PC-3 (cell line): ENCODE data around the gene PSD. TPM values are rescaled to one million over a fixed set of nuclear protein-coding genes. Genes with fewer than 3 reads are reported as not detected.
"Not testable (repeated sequence)": the region's sequence is repeated elsewhere in the genome, so short reads cannot be mapped to it uniquely, and the experiment has no call there.

ENCODE experiments used
- ATAC-seq: fragments of 200-7000 bp; cut with Tn5 transposase; 2 replicates; pipeline ENCODE4 v1.9.1; 2020; ENCODE audit warnings: mild to moderate bottlenecking, moderate library complexity
- BruUV-seq: library from RNA; stranded (reverse); fragments of 400-500 nt; replicated peaks from 2 replicates; lab custom pipeline; 2021; lab: Mats Ljungman, UMichigan
- CTCF ChIA-PET: fragments of 300-600 bp; sonication (Branson Sonifier 250); formaldehyde crosslinking; loops from one replicate; lab custom pipeline; 2022; ENCODE audit warnings: antibody characterized with exemption; lab: Charles Lee
- POLR2A ChIA-PET: fragments of 300-600 bp; sonication (Branson Sonifier 250); formaldehyde crosslinking; loops from one replicate; lab custom pipeline; 2022; ENCODE audit warnings: antibody characterized with exemption; ENCODE audit not compliant: unreplicated experiment; lab: Charles Lee
- DNase-seq: peaks from one replicate; pipeline ENCODE4 v3.0.0-alpha.2; 2015
- H2AFZ ChIP-seq: fragments of 300-600 bp; sonication (generic); 2 replicates; pipeline ENCODE4 v1.6.0; 2016; ENCODE audit warnings: antibody characterized with exemption, low read length
- H3F3A ChIP-seq: fragments of 300-600 bp; sonication (generic); one replicate; pipeline ENCODE4 v1.6.0; 2017; ENCODE audit warnings: antibody characterized with exemption, low read length, control low read depth, mild to moderate bottlenecking; ENCODE audit not compliant: unreplicated experiment
- H3K27ac ChIP-seq: fragments of 300-600 bp; sonication (generic); 2 replicates; pipeline ENCODE4 v1.5.1; 2016; ENCODE audit warnings: mild to moderate bottlenecking, low read length
- H3K27me3 ChIP-seq: fragments of 300-600 bp; sonication (generic); 2 replicates; pipeline ENCODE4 v1.6.1; 2016; ENCODE audit warnings: low read length, mixed read lengths
- H3K36me3 ChIP-seq: fragments of 300-600 bp; sonication (generic); 2 replicates; pipeline ENCODE4 v1.6.1; 2016; ENCODE audit warnings: low read depth, mixed run types, low read length, mixed read lengths
- H3K4me1 ChIP-seq: fragments of 300-600 bp; sonication (generic); 2 replicates; pipeline ENCODE4 v1.5.1; 2016; ENCODE audit warnings: low read length; ENCODE audit not compliant: insufficient read depth
- H3K4me2 ChIP-seq: fragments of 300-600 bp; sonication (generic); 2 replicates; pipeline ENCODE4 v1.6.0; 2016; ENCODE audit warnings: low read length
- H3K4me3 ChIP-seq: fragments of 300-600 bp; sonication (generic); 2 replicates; pipeline ENCODE4 v1.5.1; 2016; ENCODE audit warnings: mild to moderate bottlenecking, low read length, mixed read lengths
- H3K79me2 ChIP-seq: fragments of 300-600 bp; sonication (generic); 2 replicates; pipeline ENCODE4 v1.6.1; 2017; ENCODE audit warnings: low read length, mixed read lengths
- H3K9ac ChIP-seq: fragments of 300-600 bp; sonication (generic); 2 replicates; pipeline ENCODE4 v1.6.0; 2016; ENCODE audit warnings: mild to moderate bottlenecking, low read length
- H3K9me2 ChIP-seq: fragments of 300-600 bp; sonication (generic); replicated peaks from 2 replicates; pipeline ENCODE4 v1.6.1; 2016; ENCODE audit warnings: mixed run types, low read length, mixed read lengths
- H3K9me3 ChIP-seq: fragments of 300-600 bp; sonication (generic); 2 replicates; pipeline ENCODE4 v1.6.1; 2016; ENCODE audit warnings: low read length, mixed read lengths
- H4K20me1 ChIP-seq: fragments of 300-600 bp; sonication (generic); 2 replicates; pipeline ENCODE4 v1.6.1; 2016; ENCODE audit warnings: low read length, mixed read lengths
- CTCF ChIP-seq: fragments of 300-600 bp; sonication (generic); conservative IDR thresholded peaks from 2 replicates; pipeline ENCODE4 v1.5.1; 2017; ENCODE audit warnings: antibody characterized with exemption, low read depth, mild to moderate bottlenecking, low read length
- EZH2 ChIP-seq: fragments of 300-600 bp; sonication (generic); IDR thresholded peaks from one replicate; pipeline ENCODE4 v1.6.1; 2017; ENCODE audit warnings: antibody characterized with exemption, mild to moderate bottlenecking, low read length; ENCODE audit not compliant: unreplicated experiment
- EZH2phosphoT487 ChIP-seq: fragments of 300-600 bp; sonication (generic); IDR thresholded peaks from 2 replicates; pipeline ENCODE4 v1.6.1; 2018; ENCODE audit warnings: mild to moderate bottlenecking, antibody characterized with exemption, low read length, borderline replicate concordance
- intact Hi-C: fragments of 100-400 bp; cut with micrococcal nuclease; formaldehyde crosslinking; loops from 2 replicates; pipeline ENCODE4 v1.9.0; 2023
- total RNA-seq: library from RNA; depleted of rRNA; stranded (reverse); fragments of >200 nt; gene quantifications from 2 replicates; pipeline ENCODE4 v1.2.3, GENCODE V29; 2014

Gene PSD
- total RNA-seq, 1 experiment from 2014 or later, result 0.22 TPM

- no peak overlapping the region for H3K9ac ChIP-seq
- H3K27me3 ChIP-seq, result no peaks in the 10 kb centered on the region
- no peak overlapping the region for H3K27ac ChIP-seq
- H3K9me2 ChIP-seq, result no peaks in the 10 kb centered on the region
- 0 out of 2 replicates have a peak, but pooled peaks cover 4% of the 10 kb centered on the region for H4K20me1 ChIP-seq
- H3F3A ChIP-seq, result no peaks in the 10 kb centered on the region
- intact Hi-C loops, result no loop called here
- no TSS peak for BruUV-seq
- no peak overlapping the region for H3K4me3 ChIP-seq
- POLR2A ChIA-PET, result no interaction called here
- peaks cover 5% of the 10 kb centered on the region; the same call in 1 of the 2 replicates for H3K36me3 ChIP-seq
- TF ChIP-seq CTCF, result no peak
- TF ChIP-seq EZH2, result no peak
- TF ChIP-seq EZH2phosphoT487, result no peak
- peaks cover 16% of the 10 kb centered on the region for H3K4me1 ChIP-seq
- no peak overlapping the region for H2AFZ ChIP-seq
- DNase-seq, result no peak
- ATAC-seq, result no peak
- H3K4me2 ChIP-seq, result no peak overlapping the region
- CTCF ChIA-PET, result no interaction called here
- no peaks in the 10 kb centered on the region for H3K9me3 ChIP-seq
- H3K79me2 ChIP-seq, result peaks cover 26% of the 10 kb centered on the region
Observed at GRCh38 chr10:102455893-102456471, 37.4 kb upstream of the PSD start.

DNA sequence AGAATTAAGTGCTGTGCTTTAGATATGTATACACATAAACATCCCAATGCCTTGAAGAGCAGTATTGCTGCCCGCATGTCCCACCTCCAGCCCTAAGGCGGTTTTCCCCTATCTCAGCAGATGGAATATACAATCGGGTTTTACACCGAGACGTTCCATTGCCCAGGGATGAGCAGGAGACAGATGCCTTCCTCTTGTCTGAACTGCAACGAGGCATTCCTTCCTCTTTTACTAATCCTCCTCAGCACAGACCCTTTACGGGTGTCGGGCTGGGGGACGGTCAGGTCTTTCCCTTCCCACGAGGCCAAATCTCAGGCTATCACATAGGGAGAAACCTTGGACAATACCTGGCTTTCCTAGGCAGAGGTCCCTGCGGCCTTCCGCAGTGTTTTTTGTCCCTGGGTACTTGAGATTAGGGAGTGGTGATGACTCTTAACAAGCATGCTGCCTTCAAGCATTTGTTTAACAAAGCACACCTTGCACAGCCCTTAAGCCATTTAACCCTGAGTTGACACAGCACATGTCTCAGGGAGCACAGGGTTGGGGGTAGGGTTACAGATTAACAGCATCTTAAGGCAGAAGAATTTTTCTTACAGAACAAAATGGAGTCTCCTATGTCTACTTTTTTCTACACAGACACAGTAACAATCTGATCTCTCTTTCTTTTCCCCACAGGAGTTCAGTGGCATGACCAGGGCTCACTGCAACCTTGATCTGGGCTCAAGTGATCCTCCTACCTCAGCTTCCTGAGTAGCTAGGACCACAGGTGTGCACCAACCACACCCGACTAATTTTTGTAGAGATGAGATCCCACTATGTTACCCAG is 36.3 kb upstream of the PSD start:
- H3K9ac ChIP-seq, CTCF ChIA-PET, H3K4me3 ChIP-seq, H3K36me3 ChIP-seq, H3K9me3 ChIP-seq, ATAC-seq, intact Hi-C loops, H3K9me2 ChIP-seq, POLR2A ChIA-PET, H3K4me2 ChIP-seq, H3K27me3 ChIP-seq, H4K20me1 ChIP-seq, H2AFZ ChIP-seq, H3K27ac ChIP-seq, BruUV-seq, H3F3A ChIP-seq, DNase-seq: not testable (repeated sequence)
- Histone ChIP-seq H3K79me2 (peaks cover 29% of the 10 kb centered on the region), H3K4me1 (peaks cover 16% of the 10 kb centered on the region)

GRCh38 chr10:102453502-102453901 is 34.9 kb upstream of the PSD start:
- intact Hi-C loops, result no loop called here
- Histone ChIP-seq H3K9ac (no peak overlapping the region), H3K79me2 (peaks cover 29% of the 10 kb centered on the region), H3K36me3 (peaks cover 5% of the 10 kb centered on the region; the same call in 1 of the 2 replicates), H3K27ac (no peak overlapping the region), H4K20me1 (0 out of 2 replicates have a peak, but pooled peaks cover 4% of the 10 kb centered on the region), H2AFZ (no peak overlapping the region), H3K27me3 (no peaks in the 10 kb centered on the region), H3K9me2 (no peaks in the 10 kb centered on the region), H3K4me1 (peaks cover 20% of the 10 kb centered on the region), H3K9me3 (no peaks in the 10 kb centered on the region), H3K4me3 (no peak overlapping the region), H3F3A (no peaks in the 10 kb centered on the region), H3K4me2 (no peak overlapping the region)
- POLR2A ChIA-PET, result no interaction called here
- CTCF ChIA-PET, result no interaction called here
- TF ChIP-seq EZH2 (no peak), CTCF (no peak), EZH2phosphoT487 (no peak)
- DNase-seq (no peak), ATAC-seq (no peak)
- no TSS peak for BruUV-seq
